H9 (cell line): ENCODE results near the gene RAB1A. TPM values are rescaled to one million over a fixed set of nuclear protein-coding genes. Genes with fewer than 3 reads are reported as not detected.

Experiments
- DNase-seq: peaks from one replicate; pipeline ENCODE4 v3.0.0-alpha.2; 2017
- H2AFZ ChIP-seq: one replicate; pipeline ENCODE4 v1.6.1; 2013; ENCODE audit warnings: mild to moderate bottlenecking, low read length, control low read depth, moderate library complexity
- H2AK5ac ChIP-seq: 2 replicates; pipeline ENCODE4 v1.6.1; 2013; ENCODE audit warnings: low read length, control low read depth, mixed read lengths; ENCODE audit not compliant: insufficient read length
- H2BK120ac ChIP-seq: one replicate; pipeline ENCODE4 v1.6.1; 2013; ENCODE audit warnings: low read depth, mild to moderate bottlenecking, low read length, control low read depth, inconsistent platforms; ENCODE audit not compliant: poor library complexity, severe bottlenecking
- H2BK12ac ChIP-seq: 2 replicates; pipeline ENCODE4 v1.6.1; 2013; ENCODE audit warnings: low read length, control low read depth, mixed read lengths, low read depth; ENCODE audit not compliant: insufficient read length
- H2BK15ac ChIP-seq: 2 replicates; pipeline ENCODE4 v1.6.1; 2013; ENCODE audit warnings: low read depth, low read length, control low read depth
- H2BK20ac ChIP-seq: one replicate; pipeline ENCODE4 v1.6.1; 2013; ENCODE audit warnings: low read depth, mild to moderate bottlenecking, low read length, control low read depth, inconsistent platforms; ENCODE audit not compliant: poor library complexity, severe bottlenecking
- H2BK5ac ChIP-seq: 2 replicates; pipeline ENCODE4 v1.6.1; 2013; ENCODE audit warnings: low read length, control low read depth, mixed read lengths; ENCODE audit not compliant: insufficient read length
- H3K14ac ChIP-seq: 2 replicates; pipeline ENCODE4 v1.6.1; 2013; ENCODE audit warnings: low read length, control low read depth; ENCODE audit not compliant: insufficient read depth
- H3K18ac ChIP-seq: 2 replicates; pipeline ENCODE4 v1.6.1; 2013; ENCODE audit warnings: low read depth, mild to moderate bottlenecking, mixed read lengths, low read length, control low read depth; ENCODE audit not compliant: insufficient read length
- H3K23ac ChIP-seq: 2 replicates; pipeline ENCODE4 v1.6.1; 2013; ENCODE audit warnings: low read length, control low read depth, mixed read lengths, low read depth; ENCODE audit not compliant: insufficient read length
- H3K23me2 ChIP-seq: 2 replicates; pipeline ENCODE4 v1.6.1; 2013; ENCODE audit warnings: low read depth, mild to moderate bottlenecking, mixed read lengths, low read length, control low read depth; ENCODE audit not compliant: insufficient read length, poor library complexity, severe bottlenecking
- H3K27ac ChIP-seq: 2 replicates; pipeline ENCODE4 v1.5.1; 2013; ENCODE audit warnings: low read length, control low read depth, mixed read lengths, low read depth; ENCODE audit not compliant: insufficient read length
- H3K27me3 ChIP-seq: 2 replicates; pipeline ENCODE4 v1.6.1; 2013; ENCODE audit warnings: low read length, control low read depth, inconsistent platforms; ENCODE audit not compliant: insufficient read depth
- H3K4ac ChIP-seq: 2 replicates; pipeline ENCODE4 v1.6.1; 2013; ENCODE audit warnings: low read depth, mild to moderate bottlenecking, control low read depth, inconsistent platforms, low read length, moderate library complexity
- H3K4me1 ChIP-seq: 2 replicates; pipeline ENCODE4 v1.6.1; 2013; ENCODE audit warnings: low read length, control low read depth, inconsistent platforms; ENCODE audit not compliant: insufficient read depth
- H3K4me2 ChIP-seq: 2 replicates; pipeline ENCODE4 v1.6.1; 2013; ENCODE audit warnings: low read length, control low read depth, mixed read lengths; ENCODE audit not compliant: insufficient read length, insufficient read depth
- H3K56ac ChIP-seq: 2 replicates; pipeline ENCODE4 v1.6.1; 2013; ENCODE audit warnings: low read depth, mild to moderate bottlenecking, mixed read lengths, low read length, control low read depth; ENCODE audit not compliant: insufficient read length
- H3K79me1 ChIP-seq: 2 replicates; pipeline ENCODE4 v1.6.1; 2013; ENCODE audit warnings: low read depth, mild to moderate bottlenecking, moderate library complexity, low read length, control low read depth, inconsistent platforms; ENCODE audit not compliant: insufficient read depth, poor library complexity, severe bottlenecking
- H3K79me2 ChIP-seq: 2 replicates; pipeline ENCODE4 v1.6.1; 2013; ENCODE audit warnings: low read length, control low read depth, inconsistent platforms; ENCODE audit not compliant: insufficient read depth
- H3K9ac ChIP-seq: 2 replicates; pipeline ENCODE4 v1.6.1; 2013; ENCODE audit warnings: low read length, control low read depth, mixed read lengths; ENCODE audit not compliant: insufficient read length; ENCODE audit errors: extremely low read depth
- H3K9me3 ChIP-seq: one replicate; pipeline ENCODE4 v1.6.1; 2013; ENCODE audit warnings: low read depth, low read length, inconsistent platforms; ENCODE audit not compliant: control insufficient read depth
- H3T11ph ChIP-seq: one replicate; pipeline ENCODE4 v1.6.1; 2013; ENCODE audit warnings: mild to moderate bottlenecking, low read length, control low read depth, inconsistent platforms
- H4K20me1 ChIP-seq: one replicate; pipeline ENCODE4 v1.6.1; 2013; ENCODE audit not compliant: control insufficient read depth, insufficient read length, insufficient read depth
- H4K5ac ChIP-seq: 2 replicates; pipeline ENCODE4 v1.6.1; 2013; ENCODE audit warnings: low read depth, mild to moderate bottlenecking, mixed read lengths, low read length, control low read depth; ENCODE audit not compliant: insufficient read length
- H4K8ac ChIP-seq: replicated peaks from 2 replicates; pipeline ENCODE4 v1.6.1; 2013; ENCODE audit warnings: low read length, control low read depth, mixed read lengths, low read depth; ENCODE audit not compliant: insufficient read length
- H4K91ac ChIP-seq: 2 replicates; pipeline ENCODE4 v1.6.1; 2013; ENCODE audit warnings: low read depth, mild to moderate bottlenecking, moderate library complexity, mixed read lengths, low read length, control low read depth; ENCODE audit not compliant: insufficient read length
- H3K27ac Mint-ChIP-seq, 3 experiments: 2 replicates in 2 of 3; 3 replicates in 1 of 3; pipeline ENCODE4 v1.8.0; 2020 to 2021; ENCODE audit warnings: mixed read lengths in 3 of 3, mild to moderate bottlenecking in 1 of 3, moderate library complexity in 1 of 3
- H3K27me3 Mint-ChIP-seq: 2 replicates; pipeline ENCODE4 v1.8.0; 2021; ENCODE audit warnings: low read depth, mild to moderate bottlenecking, moderate library complexity, mixed read lengths
- H3K36me3 Mint-ChIP-seq, 3 experiments: 2 replicates in 2 of 3; 3 replicates in 1 of 3; pipeline ENCODE4 v1.8.0; 2020 to 2021; ENCODE audit warnings: low read depth in 3 of 3, mixed read lengths in 3 of 3; ENCODE audit not compliant: insufficient read depth in 1 of 3
- H3K4me1 Mint-ChIP-seq, 2 experiments: 2 replicates each; pipeline ENCODE4 v1.8.0; 2020; ENCODE audit warnings: mixed read lengths in 2 of 2
- H3K4me3 Mint-ChIP-seq, 2 experiments: 2 replicates in 1 of 2; 3 replicates in 1 of 2; pipeline ENCODE4 v1.8.0; 2020 to 2021; ENCODE audit warnings: mild to moderate bottlenecking in 2 of 2, mixed read lengths in 2 of 2, moderate library complexity in 1 of 2
- H3K9me3 Mint-ChIP-seq, 2 experiments: 2 replicates in 1 of 2; 3 replicates in 1 of 2; pipeline ENCODE4 v1.8.0; 2020; ENCODE audit warnings: mild to moderate bottlenecking in 2 of 2, mixed read lengths in 2 of 2, moderate library complexity in 1 of 2
- WGBS: extraction: QIAGEN DNeasy Blood & Tissue Kit; methylation state at CpG from one replicate; pipeline ENCODE4 v1.1.7; 2013; ENCODE audit warnings: missing lambda C conversion rate, low lambda C conversion rate, mixed read lengths; ENCODE audit not compliant: insufficient read length; ENCODE audit errors: extremely low coverage; 5-methylcytosine and 5-hydroxymethylcytosine counted together
- total RNA-seq: library from RNA; stranded (reverse); gene quantifications from 2 replicates; pipeline ENCODE4 v1.2.1, GENCODE V29; 2021
- TF ChIP-seq, protein P1 (sequence below): fragments of 200-600 bp; sonication (generic); conservative IDR thresholded peaks from 3 replicates; pipeline ENCODE4 v1.8.0; 2021; ENCODE audit warnings: antibody characterized with exemption, mild to moderate bottlenecking

The RAB1A gene
- total RNA-seq, 1 experiment from 2014 or later, result 112 TPM

DNA sequence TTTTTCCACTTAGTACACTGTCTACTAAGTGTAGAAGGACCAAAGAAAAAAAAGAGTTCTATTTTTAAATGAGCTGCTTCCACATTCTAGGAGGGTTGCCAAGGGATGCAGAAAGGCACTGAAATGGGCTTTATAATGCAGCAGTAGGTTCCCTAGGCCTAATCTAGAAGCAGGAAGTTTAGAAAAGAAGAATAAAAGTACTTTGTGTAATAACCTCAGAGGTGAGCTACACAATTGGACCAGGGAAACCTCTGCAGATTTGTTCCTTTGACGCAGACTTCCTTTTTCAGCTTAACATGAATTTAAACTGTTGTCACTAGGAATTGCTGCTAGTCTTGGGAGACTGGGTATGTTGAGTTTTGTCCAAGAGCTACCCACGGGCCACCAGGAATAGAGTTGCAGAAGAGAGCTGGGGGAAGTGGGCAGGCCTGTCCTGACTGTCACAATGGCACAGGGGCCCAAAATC lies 34.6 kb upstream of the RAB1A start:
- Histone ChIP-seq H2BK15ac (no peak overlapping the region), H2BK120ac (no peak overlapping the region), H3K27me3 (no peaks in the 10 kb centered on the region), H3K23ac (no peak overlapping the region), H3K9ac (no peak overlapping the region), H4K91ac (no peak overlapping the region), H2BK12ac (no peak overlapping the region), H4K20me1 (no peaks in the 10 kb centered on the region), H2BK5ac (no peak overlapping the region), H3K79me2 (no peaks in the 10 kb centered on the region), H3K23me2 (no peaks in the 10 kb centered on the region), H3K79me1 (no peaks in the 10 kb centered on the region), H3K4me1 (no peaks in the 10 kb centered on the region), H3K14ac (no peak overlapping the region), H3K4ac (no peak overlapping the region), H2BK20ac (no peak overlapping the region), H3K56ac (no peak overlapping the region), H3K18ac (no peak overlapping the region), H3K9me3 (no peaks in the 10 kb centered on the region), H3T11ph (no peak overlapping the region), H3K27ac (no peak overlapping the region), H4K5ac (no peak overlapping the region), H2AK5ac (no peak overlapping the region), H3K4me2 (no peak overlapping the region), H4K8ac (no peak overlapping the region), H2AFZ (no peak overlapping the region)
- Mint-ChIP-seq H3K4me1 (peaks cover 8 to 14% of the 10 kb centered on the region in 2 experiments), H3K27ac (no peak overlapping the region), H3K9me3 (no peaks in the 10 kb centered on the region), H3K4me3 (no peak overlapping the region), H3K27me3 (peaks cover 2% of the 10 kb centered on the region; the same call in 1 of the 2 replicates), H3K36me3 (no peaks in the 10 kb centered on the region)
- WGBS, result no CpG with 5 or more reads among the region's 2 CpGs
- DNase-seq, result no peak
- TF ChIP-seq, protein P1, sequence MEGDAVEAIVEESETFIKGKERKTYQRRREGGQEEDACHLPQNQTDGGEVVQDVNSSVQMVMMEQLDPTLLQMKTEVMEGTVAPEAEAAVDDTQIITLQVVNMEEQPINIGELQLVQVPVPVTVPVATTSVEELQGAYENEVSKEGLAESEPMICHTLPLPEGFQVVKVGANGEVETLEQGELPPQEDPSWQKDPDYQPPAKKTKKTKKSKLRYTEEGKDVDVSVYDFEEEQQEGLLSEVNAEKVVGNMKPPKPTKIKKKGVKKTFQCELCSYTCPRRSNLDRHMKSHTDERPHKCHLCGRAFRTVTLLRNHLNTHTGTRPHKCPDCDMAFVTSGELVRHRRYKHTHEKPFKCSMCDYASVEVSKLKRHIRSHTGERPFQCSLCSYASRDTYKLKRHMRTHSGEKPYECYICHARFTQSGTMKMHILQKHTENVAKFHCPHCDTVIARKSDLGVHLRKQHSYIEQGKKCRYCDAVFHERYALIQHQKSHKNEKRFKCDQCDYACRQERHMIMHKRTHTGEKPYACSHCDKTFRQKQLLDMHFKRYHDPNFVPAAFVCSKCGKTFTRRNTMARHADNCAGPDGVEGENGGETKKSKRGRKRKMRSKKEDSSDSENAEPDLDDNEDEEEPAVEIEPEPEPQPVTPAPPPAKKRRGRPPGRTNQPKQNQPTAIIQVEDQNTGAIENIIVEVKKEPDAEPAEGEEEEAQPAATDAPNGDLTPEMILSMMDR, result no peak
